ENCODE results near the gene VKORC1L1.
"Not testable (repeated sequence)": the region's sequence is repeated elsewhere in the genome, so short reads cannot be mapped to it uniquely, and the experiment has no call there.

VKORC1L1 gene

DNA sequence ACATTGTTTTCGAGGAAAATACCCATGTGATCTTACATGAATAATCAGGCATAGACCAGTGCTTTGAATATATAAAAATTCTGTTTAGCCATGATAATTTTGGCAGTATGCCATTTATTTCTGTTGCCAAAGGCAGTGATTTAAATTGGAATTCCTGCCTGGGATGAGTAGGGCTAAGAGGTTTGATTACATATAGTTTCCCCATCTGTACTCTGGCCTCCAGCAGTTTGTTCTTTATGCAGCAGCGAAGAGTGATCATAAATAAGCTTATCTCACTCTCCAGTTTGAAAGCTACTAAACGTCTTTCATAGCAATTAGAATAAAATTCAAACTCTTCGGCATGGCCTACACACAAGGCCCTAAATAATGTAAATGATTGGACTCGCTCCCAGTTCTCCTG lies 72.9 kb downstream of the VKORC1L1 start:
- not testable (repeated sequence) for H3K27me3 Mint-ChIP-seq (ENCODE audit: low read depth); H3K27ac Mint-ChIP-seq; H3K9me3 Mint-ChIP-seq; H3K36me3 Mint-ChIP-seq (ENCODE audit: low read depth); H3K4me3 Mint-ChIP-seq; H3K4me1 Mint-ChIP-seq (ENCODE audit: low read depth)

DNA sequence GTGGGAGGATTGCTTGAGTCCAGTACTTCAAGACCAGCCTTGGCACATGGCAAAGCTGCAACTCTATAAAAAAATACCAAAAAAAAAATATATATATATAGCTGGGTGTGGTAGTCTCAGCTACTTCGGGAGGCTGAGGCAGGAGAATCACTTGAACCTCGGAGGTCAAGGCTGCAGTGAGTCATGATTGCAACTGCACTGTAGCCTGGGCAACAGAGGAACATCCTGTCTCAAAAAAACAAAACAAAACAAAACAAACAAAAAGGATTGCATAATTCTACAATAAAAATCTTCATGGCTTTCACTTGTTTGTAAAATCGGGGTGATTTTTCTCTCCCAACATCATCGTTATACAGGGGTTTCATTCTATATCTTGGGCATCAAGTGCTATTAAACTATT lies 74.0 kb downstream of the VKORC1L1 start:
- Mint-ChIP-seq H3K27ac (no peak overlapping the region), H3K9me3 (no peaks in the 10 kb centered on the region), H3K27me3 (ENCODE audit: low read depth) (no peaks in the 10 kb centered on the region)

DNA sequence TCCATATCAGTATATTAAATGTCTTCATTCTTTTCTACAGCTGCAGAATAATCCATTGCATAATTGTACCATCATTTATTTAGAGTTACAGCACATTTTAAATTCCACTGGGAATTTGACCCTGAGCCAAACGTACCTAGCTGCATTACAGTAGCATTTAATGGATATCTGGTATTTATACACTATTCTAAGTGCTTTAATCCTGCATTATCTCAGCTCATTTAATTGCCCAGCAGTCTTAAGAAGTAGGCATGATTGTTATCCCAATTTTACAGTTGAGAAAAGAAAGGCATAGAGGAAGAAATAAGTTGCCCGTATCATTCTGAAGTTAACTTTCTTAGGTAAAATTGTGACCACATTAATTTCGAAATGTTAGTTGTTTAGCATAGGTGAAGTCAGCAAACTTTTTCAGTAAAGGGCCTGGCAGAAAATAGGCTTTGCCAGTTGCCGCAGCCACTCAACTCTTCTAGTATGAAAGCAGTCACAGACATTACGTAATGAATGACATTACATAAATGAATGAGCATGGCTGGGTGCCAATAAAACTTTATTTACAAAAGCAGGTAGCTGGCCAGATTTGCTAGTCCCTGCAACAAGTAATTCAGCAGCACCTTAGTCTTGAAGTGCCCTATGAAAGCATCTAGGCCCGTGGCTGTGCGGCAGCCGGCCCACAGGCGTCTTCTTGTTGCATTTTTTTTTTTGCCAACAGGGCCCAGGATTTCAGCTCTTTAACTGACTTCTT lies 79.1 kb downstream of the VKORC1L1 start:
- peaks cover 10% of the 10 kb centered on the region for H3K36me3 Mint-ChIP-seq (ENCODE audit: low read depth)

More for the DNA sequence above, 74.0 kb downstream of the VKORC1L1 start:
- Mint-ChIP-seq H3K36me3 (ENCODE audit: low read depth) (no peaks in the 10 kb centered on the region), H3K4me1 (ENCODE audit: low read depth) (no peaks in the 10 kb centered on the region), H3K4me3 (no peak overlapping the region)

DNA sequence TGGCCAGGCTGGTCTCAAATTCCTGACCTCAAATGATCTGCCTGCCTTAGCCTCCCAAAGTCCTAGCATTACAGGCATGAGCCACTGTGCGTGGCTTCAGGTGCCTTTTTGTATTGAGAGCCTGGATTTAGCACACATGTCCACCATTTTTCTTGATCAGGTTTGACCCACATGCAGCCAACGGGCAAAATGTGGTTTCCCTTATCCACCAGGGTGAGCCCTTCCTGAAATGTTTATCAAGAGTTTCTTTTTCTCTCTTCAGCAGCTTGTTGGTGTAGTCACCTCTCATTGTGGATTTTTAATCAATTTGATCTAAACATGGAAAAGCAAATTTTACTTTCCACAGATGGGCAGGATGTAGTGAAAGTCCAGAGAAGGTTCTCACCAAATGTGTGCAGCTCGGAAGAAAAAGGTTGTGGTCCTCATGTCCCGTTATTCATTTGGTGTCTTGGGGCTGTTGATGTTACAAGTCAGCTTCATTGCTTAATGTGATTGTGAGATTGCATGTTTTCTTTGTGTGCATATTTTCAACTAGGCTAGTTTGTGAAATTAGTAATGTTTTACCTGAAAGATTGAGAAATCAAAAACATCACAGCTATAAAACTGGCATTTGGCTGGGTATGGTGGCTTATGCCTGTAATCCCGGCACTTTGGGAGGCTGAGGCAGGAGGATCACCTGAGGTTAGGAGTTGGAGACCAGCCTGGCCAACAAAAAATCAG lies 80.3 kb downstream of the VKORC1L1 start:
- Mint-ChIP-seq H3K36me3 (ENCODE audit: low read depth) (peaks cover 10% of the 10 kb centered on the region), H3K4me3 (no peak overlapping the region)

More for the DNA sequence above, 79.1 kb downstream of the VKORC1L1 start:
- no peaks in the 10 kb centered on the region for H3K9me3 Mint-ChIP-seq
- H3K27me3 Mint-ChIP-seq (ENCODE audit: low read depth) = no peaks in the 10 kb centered on the region
- no peaks in the 10 kb centered on the region for H3K4me1 Mint-ChIP-seq (ENCODE audit: low read depth)
- H3K27ac Mint-ChIP-seq = no peak overlapping the region
- H3K4me3 Mint-ChIP-seq = no peak overlapping the region

DNA sequence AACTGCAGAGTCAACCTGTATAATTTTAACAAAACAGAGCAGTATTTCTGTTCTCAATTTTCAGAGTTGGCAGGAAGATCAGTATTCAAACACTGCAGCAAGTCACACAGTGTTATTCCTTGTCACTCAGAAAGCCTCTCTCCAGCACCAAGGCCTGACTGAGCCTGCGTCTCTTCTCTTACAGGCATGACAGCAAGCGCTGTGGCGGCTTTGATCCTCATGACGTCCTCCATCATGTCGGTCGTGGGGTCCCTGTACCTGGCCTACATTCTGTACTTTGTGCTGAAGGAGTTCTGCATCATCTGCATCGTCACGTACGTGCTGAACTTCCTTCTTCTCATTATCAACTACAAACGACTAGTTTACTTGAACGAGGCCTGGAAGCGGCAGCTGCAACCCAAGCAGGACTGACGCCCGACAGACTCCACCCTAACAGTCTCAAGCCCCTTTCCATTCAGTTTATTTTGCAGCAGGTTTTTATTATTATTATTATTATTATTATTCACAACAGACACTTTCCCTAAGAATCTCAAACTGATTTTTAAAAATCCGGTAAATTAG lies 81.1 kb downstream of the VKORC1L1 start:
- Mint-ChIP-seq H3K4me3 (no peak overlapping the region), H3K27ac (no peak overlapping the region), H3K27me3 (ENCODE audit: low read depth) (no peaks in the 10 kb centered on the region), H3K9me3 (no peaks in the 10 kb centered on the region), H3K4me1 (ENCODE audit: low read depth) (no peaks in the 10 kb centered on the region), H3K36me3 (ENCODE audit: low read depth) (peaks cover 14% of the 10 kb centered on the region)

More for the DNA sequence above, 80.3 kb downstream of the VKORC1L1 start:
- no peaks in the 10 kb centered on the region for H3K4me1 Mint-ChIP-seq (ENCODE audit: low read depth)
- no peaks in the 10 kb centered on the region for H3K9me3 Mint-ChIP-seq
- no peaks in the 10 kb centered on the region for H3K27me3 Mint-ChIP-seq (ENCODE audit: low read depth)
- H3K27ac Mint-ChIP-seq = no peak overlapping the region

DNA sequence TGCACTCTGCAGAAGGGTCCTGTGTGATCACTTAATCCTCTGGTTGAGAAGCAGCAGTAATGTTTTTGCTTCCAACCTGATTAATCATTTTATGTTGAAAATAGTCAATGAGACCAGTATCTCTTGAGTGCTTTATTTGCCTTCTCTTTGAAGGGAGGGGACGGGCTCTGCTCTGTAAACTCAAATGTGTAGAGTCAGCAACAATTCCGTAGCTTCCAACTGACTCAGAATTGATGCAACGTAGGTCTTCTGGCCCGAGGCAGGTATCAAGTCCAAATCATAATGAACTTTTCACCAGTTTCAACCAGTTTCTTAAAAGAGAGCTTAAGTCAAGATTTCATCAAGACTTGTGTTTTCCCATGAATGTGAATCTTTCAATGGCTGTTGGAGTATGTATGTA lies 82.8 kb downstream of the VKORC1L1 start:
- Mint-ChIP-seq H3K36me3 (ENCODE audit: low read depth) (peaks cover 20% of the 10 kb centered on the region), H3K4me3 (no peak overlapping the region), H3K9me3 (no peaks in the 10 kb centered on the region), H3K27me3 (ENCODE audit: low read depth) (no peaks in the 10 kb centered on the region), H3K4me1 (ENCODE audit: low read depth) (no peaks in the 10 kb centered on the region), H3K27ac (no peak overlapping the region)

DNA sequence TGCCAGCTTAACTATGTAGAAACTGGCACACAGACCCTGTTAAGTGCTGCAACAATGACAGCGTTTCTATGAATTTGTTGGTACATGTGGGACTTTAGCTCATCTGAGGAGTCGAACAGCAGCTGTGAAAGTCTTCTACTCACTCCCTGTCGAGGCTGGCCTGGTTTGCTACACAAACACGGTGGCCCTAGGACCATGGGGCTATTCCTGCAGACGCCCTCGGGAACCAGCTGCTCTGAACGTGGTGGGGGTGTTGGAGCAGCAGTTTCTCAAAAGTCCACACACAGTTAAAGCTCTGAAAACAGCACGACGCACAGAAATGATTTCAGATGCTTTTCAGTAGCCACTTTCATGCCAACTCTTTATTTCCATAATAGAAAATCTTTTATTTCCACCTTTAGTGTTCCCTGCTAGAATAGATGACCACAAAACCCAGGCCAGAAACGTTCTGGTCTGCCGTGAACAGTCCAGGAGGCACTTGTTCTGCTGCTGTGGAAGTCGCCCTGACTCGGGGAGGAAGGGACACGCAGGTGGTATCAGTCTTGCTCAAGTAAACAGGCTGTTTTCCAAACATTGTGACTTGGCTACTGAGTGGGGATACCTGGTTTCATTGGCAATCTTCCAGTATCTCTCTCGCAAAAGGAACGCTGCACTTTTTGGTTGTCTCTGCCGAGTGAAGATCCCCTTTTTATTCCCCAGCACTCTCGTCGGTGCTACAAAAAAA lies 87.6 kb downstream of the VKORC1L1 start:
- Mint-ChIP-seq H3K4me1 (ENCODE audit: low read depth) (no peaks in the 10 kb centered on the region), H3K27ac (no peak overlapping the region)

DNA sequence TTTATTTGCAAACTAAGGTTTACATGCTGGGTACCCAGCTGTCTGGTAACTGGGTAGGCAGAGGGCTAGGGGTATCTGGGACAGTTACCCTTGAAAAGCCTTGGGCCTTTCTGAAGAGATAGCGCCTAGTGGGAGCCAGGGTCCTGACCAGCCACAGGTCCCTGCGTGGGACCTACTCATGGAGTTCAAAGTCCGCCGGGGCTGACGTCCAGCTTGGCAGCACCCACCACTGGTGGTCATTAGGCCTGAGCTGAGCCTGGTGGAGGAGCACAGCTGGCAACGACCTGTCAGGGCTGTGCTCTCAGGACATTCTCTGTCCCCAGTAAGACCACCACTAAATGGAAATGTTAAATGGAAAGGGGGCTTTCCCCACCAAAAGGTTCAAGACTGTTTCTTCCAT lies 89.2 kb downstream of the VKORC1L1 start:
- Mint-ChIP-seq H3K27ac (no peak overlapping the region), H3K36me3 (ENCODE audit: low read depth) (peaks cover 32% of the 10 kb centered on the region), H3K4me3 (no peak overlapping the region)

More for the DNA sequence above, 87.6 kb downstream of the VKORC1L1 start:
- no peaks in the 10 kb centered on the region for H3K27me3 Mint-ChIP-seq (ENCODE audit: low read depth)
- no peak overlapping the region for H3K4me3 Mint-ChIP-seq
- peaks cover 26% of the 10 kb centered on the region for H3K36me3 Mint-ChIP-seq (ENCODE audit: low read depth)
- no peaks in the 10 kb centered on the region for H3K9me3 Mint-ChIP-seq

DNA sequence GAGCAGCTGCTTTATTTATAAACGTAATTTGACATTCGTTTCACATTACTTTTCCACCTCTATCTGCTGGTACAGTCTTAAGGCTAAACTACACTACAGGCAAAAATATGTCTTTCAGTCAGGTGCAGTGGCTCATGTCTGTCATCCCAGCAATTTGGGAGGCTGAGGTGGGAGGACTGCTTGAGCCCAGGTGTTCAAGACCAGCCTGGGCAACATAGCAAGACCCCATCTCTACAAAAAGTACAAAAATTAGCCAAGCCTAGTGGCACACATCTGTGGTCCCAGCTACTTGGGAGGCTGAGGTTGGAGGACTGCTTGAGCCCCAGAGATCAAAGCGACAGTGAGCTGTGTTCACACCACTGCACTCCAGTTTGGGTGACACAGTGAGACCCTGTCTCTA lies 91.8 kb downstream of the VKORC1L1 start:
- H3K27me3 Mint-ChIP-seq (ENCODE audit: low read depth); H3K4me1 Mint-ChIP-seq (ENCODE audit: low read depth); H3K27ac Mint-ChIP-seq; H3K4me3 Mint-ChIP-seq; H3K9me3 Mint-ChIP-seq: not testable (repeated sequence)
- peaks cover 25% of the 10 kb centered on the region for H3K36me3 Mint-ChIP-seq (ENCODE audit: low read depth)

More for the DNA sequence above, 89.2 kb downstream of the VKORC1L1 start:
- Mint-ChIP-seq H3K4me1 (ENCODE audit: low read depth) (no peaks in the 10 kb centered on the region), H3K9me3 (no peaks in the 10 kb centered on the region), H3K27me3 (ENCODE audit: low read depth) (no peaks in the 10 kb centered on the region)

DNA sequence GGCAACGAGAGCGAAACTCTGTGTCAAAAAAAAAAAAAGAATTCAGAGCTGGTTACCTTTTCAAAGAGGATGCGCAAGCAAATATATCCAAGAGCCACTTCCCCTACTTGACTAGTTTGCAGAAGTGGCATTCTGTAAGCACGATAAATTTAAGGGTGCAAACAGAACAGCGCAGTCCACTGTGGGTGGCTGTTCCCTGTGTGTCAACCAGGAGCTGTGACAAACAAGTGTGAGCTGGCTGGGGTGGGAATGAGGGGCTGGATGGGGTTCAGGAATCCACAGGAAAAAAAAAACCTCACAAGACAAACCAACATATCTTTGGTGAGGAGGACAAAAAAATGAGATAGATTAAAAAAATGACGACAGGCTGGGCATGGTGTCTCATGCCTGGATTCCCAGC lies 93.3 kb downstream of the VKORC1L1 start:
- Mint-ChIP-seq H3K27me3 (ENCODE audit: low read depth) (no peaks in the 10 kb centered on the region), H3K27ac (no peak overlapping the region), H3K4me3 (no peak overlapping the region), H3K4me1 (ENCODE audit: low read depth) (no peaks in the 10 kb centered on the region), H3K36me3 (ENCODE audit: low read depth) (peaks cover 32% of the 10 kb centered on the region), H3K9me3 (no peaks in the 10 kb centered on the region)

DNA sequence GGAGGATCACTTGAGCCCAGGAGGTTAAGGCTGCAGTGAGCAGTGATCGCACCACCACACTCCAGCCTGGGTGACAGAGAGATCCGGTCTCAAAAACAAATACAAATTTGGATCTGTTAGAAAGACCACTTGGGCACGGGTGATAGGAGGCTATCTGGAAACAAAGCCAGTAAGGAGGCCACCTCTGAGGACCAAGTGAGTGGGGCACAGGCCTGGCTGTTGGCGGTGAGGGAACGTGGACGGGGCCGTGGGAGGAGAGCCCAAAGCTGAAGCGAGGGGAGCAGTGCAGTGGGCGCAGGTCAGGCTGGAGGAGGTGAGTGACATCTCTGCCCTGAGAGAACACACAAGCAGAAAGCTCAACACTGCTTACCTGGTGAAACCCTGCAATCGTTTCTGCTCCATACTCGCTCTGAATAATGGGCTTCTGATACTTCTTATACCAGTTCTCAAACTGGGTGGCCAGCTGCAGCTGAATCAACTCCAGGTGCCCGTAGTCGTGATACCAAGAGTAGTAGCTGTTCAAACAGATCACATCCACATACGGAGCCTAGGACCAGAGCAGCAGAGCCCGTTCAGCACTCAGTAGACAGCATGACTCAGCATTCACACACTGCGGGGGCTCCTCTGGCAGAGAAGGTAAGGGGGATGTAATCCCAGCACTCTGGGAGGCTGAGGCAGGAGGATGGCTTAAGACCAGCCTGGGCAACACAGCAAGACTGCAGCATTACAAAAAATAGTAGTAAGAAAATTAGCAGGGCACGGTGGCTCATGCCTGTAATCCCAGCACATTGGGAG lies 94.7 kb downstream of the VKORC1L1 start:
- Mint-ChIP-seq H3K4me1 (ENCODE audit: low read depth) (no peaks in the 10 kb centered on the region), H3K27ac (no peak overlapping the region), H3K9me3 (no peaks in the 10 kb centered on the region), H3K36me3 (ENCODE audit: low read depth) (peaks cover 37% of the 10 kb centered on the region), H3K27me3 (ENCODE audit: low read depth) (no peaks in the 10 kb centered on the region), H3K4me3 (no peak overlapping the region)

DNA sequence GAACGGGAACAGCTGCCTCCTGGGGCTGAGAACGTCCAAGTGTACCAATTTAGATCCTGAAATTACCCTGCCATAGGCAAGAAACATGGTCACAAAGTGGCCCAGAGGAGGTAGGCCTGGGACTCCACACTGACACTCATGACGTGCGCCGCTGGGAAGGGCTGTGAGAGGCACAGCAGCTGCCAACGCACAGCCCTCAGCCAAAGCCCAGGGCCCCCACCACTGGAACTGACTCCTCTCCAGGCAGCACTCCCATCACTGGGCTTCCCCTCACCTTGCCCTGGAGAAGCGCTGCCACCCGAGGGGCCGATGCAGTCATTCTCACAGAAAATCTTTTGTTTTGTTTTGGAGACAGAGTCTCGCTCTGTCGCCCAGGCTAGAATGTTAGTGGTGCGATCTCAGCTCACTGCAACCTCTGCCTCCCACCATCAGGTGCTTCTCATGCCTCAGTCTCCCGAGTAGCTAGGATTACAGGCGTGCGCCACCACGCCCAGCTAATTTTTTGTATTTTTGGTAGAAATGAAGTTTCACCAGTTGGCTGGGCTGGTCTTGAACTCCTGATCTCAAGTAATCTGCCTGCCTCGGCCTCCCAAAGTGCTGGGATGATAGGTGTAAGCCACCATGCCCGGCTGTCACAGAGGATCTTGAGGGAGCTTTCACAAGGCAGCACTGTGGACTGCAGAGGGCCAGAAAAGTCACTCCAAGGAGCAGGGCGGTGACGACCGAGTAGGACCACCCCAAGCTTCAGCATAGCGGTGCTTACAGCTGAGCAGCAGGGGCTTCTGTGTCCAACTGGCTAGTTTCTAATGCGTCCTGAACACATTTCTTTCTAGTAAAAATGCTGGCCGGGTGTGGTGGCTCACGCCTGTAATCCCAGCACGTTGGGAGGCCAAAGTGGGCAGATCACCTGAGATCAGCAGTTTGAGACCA lies 95.6 kb downstream of the VKORC1L1 start:
- Mint-ChIP-seq H3K9me3 (no peaks in the 10 kb centered on the region), H3K36me3 (ENCODE audit: low read depth) (peaks cover 40% of the 10 kb centered on the region), H3K4me1 (ENCODE audit: low read depth) (no peaks in the 10 kb centered on the region), H3K27me3 (ENCODE audit: low read depth) (no peaks in the 10 kb centered on the region), H3K4me3 (no peak overlapping the region), H3K27ac (no peak overlapping the region)

DNA sequence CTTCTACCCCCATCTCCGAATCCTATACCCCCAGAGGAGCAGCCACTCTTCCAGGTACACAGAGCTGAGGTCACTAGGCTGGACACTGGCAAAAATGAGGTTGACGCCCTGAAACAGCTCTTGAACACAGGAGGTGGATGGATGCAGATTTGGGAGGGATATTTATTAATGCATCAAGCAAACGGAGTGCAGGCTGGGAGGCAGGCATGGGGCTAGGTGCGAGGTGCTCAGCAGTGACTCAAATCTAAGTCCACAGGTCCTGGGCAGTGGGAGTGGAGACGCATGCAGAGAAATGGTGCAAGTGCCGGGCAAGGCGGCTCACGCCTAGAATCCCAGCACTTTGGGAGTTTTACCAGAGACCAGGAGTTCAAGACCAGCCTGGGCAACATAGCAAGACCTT lies 98.1 kb downstream of the VKORC1L1 start:
- Mint-ChIP-seq H3K27ac (no peak overlapping the region), H3K27me3 (ENCODE audit: low read depth) (no peaks in the 10 kb centered on the region), H3K36me3 (ENCODE audit: low read depth) (peaks cover 41% of the 10 kb centered on the region), H3K4me3 (no peak overlapping the region), H3K4me1 (ENCODE audit: low read depth) (no peaks in the 10 kb centered on the region), H3K9me3 (no peaks in the 10 kb centered on the region)
